GM12878 (cell line): ENCODE data around the gene NTF3.

Experiments used
- RCOR1 ChIP-seq: conservative IDR thresholded peaks from 2 replicates; pipeline ENCODE4 v1.6.1; 2012; ENCODE audit warnings: low read depth, low read length, improper control_type of control experiment
- TF ChIP-seq, protein P1 (sequence below), 3 experiments: IDR thresholded peaks in 2 of 3; conservative IDR thresholded peaks in 1 of 3; 2 replicates each; pipeline ENCODE4 v1.5.1; 2011; ENCODE audit warnings: low read depth in 3 of 3, low read length in 3 of 3, mild to moderate bottlenecking in 3 of 3, control low read depth in 2 of 3, moderate library complexity in 2 of 3, inconsistent platforms in 1 of 3, mixed read lengths in 1 of 3; ENCODE audit not compliant: control insufficient read depth in 2 of 3, insufficient read depth in 1 of 3; ENCODE audit errors: extremely low read depth in 1 of 3

DNA sequence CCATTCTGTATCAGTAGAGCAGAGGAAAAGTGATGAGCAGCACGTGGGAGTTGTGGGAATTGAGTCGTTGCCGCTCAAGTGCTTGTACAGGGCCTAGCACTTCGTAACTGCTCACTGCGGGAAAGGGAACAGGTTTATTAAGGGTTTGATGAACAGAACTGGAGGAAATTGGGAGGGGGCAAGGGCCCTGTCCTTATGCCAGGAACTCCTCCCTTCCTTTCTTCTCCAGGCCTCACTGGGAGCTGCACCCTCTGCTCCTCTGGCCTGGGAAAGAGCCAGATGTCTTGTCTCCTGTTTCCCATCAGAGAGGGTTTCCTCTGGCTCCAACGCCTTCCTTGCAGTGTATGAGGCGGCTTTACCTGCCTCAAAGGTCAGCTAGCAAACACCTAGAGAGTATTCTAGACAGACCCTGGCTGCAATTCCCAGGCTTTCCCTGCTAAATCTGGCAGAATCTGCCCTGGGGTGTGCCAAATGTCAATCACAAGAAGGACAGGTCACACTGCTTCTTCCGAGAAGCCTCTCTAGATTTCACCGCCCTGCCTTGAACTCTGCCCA, 78.4 kb downstream of the NTF3 start:
- TF ChIP-seq, protein P1, sequence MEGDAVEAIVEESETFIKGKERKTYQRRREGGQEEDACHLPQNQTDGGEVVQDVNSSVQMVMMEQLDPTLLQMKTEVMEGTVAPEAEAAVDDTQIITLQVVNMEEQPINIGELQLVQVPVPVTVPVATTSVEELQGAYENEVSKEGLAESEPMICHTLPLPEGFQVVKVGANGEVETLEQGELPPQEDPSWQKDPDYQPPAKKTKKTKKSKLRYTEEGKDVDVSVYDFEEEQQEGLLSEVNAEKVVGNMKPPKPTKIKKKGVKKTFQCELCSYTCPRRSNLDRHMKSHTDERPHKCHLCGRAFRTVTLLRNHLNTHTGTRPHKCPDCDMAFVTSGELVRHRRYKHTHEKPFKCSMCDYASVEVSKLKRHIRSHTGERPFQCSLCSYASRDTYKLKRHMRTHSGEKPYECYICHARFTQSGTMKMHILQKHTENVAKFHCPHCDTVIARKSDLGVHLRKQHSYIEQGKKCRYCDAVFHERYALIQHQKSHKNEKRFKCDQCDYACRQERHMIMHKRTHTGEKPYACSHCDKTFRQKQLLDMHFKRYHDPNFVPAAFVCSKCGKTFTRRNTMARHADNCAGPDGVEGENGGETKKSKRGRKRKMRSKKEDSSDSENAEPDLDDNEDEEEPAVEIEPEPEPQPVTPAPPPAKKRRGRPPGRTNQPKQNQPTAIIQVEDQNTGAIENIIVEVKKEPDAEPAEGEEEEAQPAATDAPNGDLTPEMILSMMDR (IDR thresholded peaks at IDR 0.05 in 2 of 3, conservative IDR thresholded peaks at IDR 0.05 in 1 of 3; ENCODE audit: control insufficient read depth in 2 of 3, extremely low read depth in 1 of 3, insufficient read depth in 1 of 3, low read depth in 3 of 3, low read length in 3 of 3), result no peak
- no peak for TF ChIP-seq RCOR1
